ENCODE results near the gene EML5.

EML5 gene

DNA sequence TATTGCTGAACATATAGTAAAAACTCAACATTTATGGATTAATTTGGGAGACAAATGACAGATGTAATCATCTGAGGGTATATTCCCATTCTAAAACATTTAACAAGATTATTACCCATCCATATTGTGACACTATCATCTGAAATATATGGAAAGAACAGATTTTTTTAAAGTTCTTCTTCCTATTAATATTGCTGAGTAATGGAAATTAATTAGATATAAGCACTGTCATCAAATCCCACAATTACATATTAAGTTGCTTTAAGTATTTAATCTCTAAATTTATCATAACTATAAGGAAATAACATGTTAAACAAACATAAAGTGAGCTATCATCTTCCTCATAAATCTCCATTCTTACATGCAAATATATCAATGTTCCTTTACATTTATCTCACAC is 22.0 kb downstream of the EML5 start:
- TF ChIP-seq, protein P1, sequence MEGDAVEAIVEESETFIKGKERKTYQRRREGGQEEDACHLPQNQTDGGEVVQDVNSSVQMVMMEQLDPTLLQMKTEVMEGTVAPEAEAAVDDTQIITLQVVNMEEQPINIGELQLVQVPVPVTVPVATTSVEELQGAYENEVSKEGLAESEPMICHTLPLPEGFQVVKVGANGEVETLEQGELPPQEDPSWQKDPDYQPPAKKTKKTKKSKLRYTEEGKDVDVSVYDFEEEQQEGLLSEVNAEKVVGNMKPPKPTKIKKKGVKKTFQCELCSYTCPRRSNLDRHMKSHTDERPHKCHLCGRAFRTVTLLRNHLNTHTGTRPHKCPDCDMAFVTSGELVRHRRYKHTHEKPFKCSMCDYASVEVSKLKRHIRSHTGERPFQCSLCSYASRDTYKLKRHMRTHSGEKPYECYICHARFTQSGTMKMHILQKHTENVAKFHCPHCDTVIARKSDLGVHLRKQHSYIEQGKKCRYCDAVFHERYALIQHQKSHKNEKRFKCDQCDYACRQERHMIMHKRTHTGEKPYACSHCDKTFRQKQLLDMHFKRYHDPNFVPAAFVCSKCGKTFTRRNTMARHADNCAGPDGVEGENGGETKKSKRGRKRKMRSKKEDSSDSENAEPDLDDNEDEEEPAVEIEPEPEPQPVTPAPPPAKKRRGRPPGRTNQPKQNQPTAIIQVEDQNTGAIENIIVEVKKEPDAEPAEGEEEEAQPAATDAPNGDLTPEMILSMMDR (IDR thresholded peaks at IDR 0.05; ENCODE audit: low read length, missing control alignments): no peak
- no peak overlapping the region for H3K4me3 ChIP-seq (replicated peaks; ENCODE audit: low read depth, low read length)
- DNase-seq (ENCODE audit: low read depth): no peak

DNA sequence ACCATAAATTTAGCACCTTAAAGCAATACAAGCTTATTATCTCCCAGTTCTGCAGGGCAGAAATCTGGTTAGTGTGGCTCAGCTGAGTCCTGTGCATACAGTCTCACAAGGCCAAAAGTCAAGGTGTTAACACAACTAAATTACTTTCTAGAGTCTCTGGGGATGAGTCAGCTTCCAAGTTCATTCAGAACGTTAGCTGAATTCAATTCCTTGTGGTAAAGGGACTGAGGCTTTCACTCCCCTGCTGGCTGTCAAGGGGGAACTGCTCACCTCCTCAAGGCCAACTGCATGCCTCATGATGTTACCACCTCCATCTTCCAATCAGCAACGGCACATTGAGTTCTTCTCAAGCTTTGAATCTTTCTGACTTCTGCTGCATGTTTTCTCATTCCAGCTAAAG is 27.6 kb downstream of the EML5 start:
- DNase-seq (ENCODE audit: low read depth): peak; percentile 0
- H3K4me3 ChIP-seq (replicated peaks; ENCODE audit: low read depth, low read length): no peak overlapping the region
- TF ChIP-seq, protein P1 (IDR thresholded peaks at IDR 0.05; ENCODE audit: low read length, missing control alignments): no peak

DNA sequence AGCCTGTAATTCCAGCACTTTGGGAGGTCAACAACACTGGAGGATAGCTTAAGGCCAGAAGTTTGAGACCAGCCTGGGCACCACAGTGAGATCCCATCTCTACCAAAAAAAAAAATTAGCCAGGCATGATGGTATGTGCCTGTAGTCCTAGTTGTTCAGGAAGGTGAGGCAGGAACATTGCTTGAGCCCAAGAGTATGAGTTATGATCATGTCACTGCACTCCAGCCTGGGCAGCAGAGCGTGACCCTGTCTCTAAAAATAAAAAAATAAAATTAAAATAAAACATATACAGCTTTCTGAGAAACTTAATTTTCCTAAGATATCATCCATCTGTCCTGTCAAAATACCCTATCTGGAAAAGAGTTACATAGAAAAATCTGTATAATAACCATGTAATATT is 38.9 kb downstream of the EML5 start:
- H3K4me3 ChIP-seq (replicated peaks; ENCODE audit: low read depth, low read length): no peak overlapping the region
- TF ChIP-seq, protein P1 (IDR thresholded peaks at IDR 0.05; ENCODE audit: low read length, missing control alignments): no peak
- DNase-seq (ENCODE audit: low read depth): no peak

GRCh38 chr14:88750945-88751344 is 41.8 kb downstream of the EML5 start:
- no peak for DNase-seq (ENCODE audit: low read depth)
- H3K4me3 ChIP-seq (replicated peaks; ENCODE audit: low read depth, low read length): no peak overlapping the region
- TF ChIP-seq, protein P1 (IDR thresholded peaks at IDR 0.05; ENCODE audit: low read length, missing control alignments): no peak

DNA sequence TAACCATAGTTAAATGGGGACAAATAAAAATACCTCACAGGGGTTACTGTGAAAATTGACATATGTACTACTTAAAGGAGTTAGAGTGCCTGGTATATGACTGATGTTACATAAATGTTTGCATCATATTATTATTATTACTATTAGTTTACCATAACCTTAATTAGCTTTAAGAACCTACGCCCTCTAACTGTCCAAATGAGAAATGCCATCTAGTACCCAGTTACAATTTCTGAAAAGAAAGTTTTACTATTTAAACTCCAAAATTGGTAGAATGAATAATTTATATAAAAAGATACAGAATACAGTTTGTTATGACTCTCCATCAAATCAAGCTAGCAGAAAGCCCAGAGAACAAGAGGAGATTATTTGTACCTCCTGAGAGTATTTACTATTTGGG is 42.3 kb downstream of the EML5 start:
- TF ChIP-seq, protein P1 (IDR thresholded peaks at IDR 0.05; ENCODE audit: low read length, missing control alignments): no peak
- DNase-seq (ENCODE audit: low read depth): no peak
- no peak overlapping the region for H3K4me3 ChIP-seq (replicated peaks; ENCODE audit: low read depth, low read length)

- TF ChIP-seq, protein P1 (IDR thresholded peaks at IDR 0.05; ENCODE audit: low read length, missing control alignments): no peak
Measured at GRCh38 chr14:88749139-88749538, 43.6 kb downstream of the EML5 start.

DNA sequence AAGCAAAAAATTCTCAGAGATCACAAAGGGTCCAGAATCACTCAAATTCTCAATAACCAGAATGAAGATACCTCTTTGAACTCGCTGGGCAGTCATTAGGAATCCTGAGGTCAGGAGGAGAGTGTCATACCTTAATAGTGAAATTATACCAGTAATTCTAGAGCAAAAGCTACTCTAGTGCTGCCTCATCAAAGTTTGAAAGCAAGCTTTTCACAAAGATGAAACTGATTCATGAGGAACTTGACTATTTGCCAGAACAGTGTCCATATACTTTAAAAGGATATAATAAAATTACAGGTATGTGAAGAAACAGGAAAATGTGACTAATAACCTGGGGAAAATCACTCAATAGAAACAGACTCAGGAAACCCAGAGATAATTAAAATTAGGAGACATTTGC is 44.5 kb downstream of the EML5 start:
- no peak for DNase-seq (ENCODE audit: low read depth)
- no peak overlapping the region for H3K4me3 ChIP-seq (replicated peaks; ENCODE audit: low read depth, low read length)
- TF ChIP-seq, protein P1 (IDR thresholded peaks at IDR 0.05; ENCODE audit: low read length, missing control alignments): no peak

More at GRCh38 chr14:88749139-88749538, 43.6 kb downstream of the EML5 start:
- no peak for DNase-seq (ENCODE audit: low read depth)
- no peak overlapping the region for H3K4me3 ChIP-seq (replicated peaks; ENCODE audit: low read depth, low read length)
